ENCODE results near the gene KCTD14.
"Not testable (repeated sequence)": the region's sequence is repeated elsewhere in the genome, so short reads cannot be mapped to it uniquely, and the experiment has no call there.

Gene KCTD14

GRCh38 chr11:78022397-78023396 lies at the start of gene KCTD14:
Gene KCTD14, minus strand, starts transcription at chr11:78023276. Its CDS starts 27 bp downstream, at chr11:78023249.
- DNase-seq = peak; percentile 47 to 68

GRCh38 chr11:78072455-78072854 lies 49.4 kb upstream of the KCTD14 start:
- no peak for DNase-seq

GRCh38 chr11:78071717-78072116 lies 48.6 kb upstream of the KCTD14 start:
- no peak for DNase-seq

GRCh38 chr11:78070621-78071020 lies 47.5 kb upstream of the KCTD14 start:
- DNase-seq = no peak

- DNase-seq = no peak
Observed at GRCh38 chr11:78069465-78069864, 46.4 kb upstream of the KCTD14 start.

GRCh38 chr11:78067704-78068103 lies 44.6 kb upstream of the KCTD14 start:
- DNase-seq = no peak

GRCh38 chr11:78066471-78066870 lies 43.4 kb upstream of the KCTD14 start:
- no peak for DNase-seq

GRCh38 chr11:78065203-78065602 lies 42.1 kb upstream of the KCTD14 start:
- peak in 1 of 2 experiments; percentile 2 for DNase-seq

GRCh38 chr11:78063440-78064181 lies 40.5 kb upstream of the KCTD14 start, which contains the start of gene THRSP:
Gene THRSP, plus strand, starts transcription at chr11:78063861. Its CDS starts 21 bp downstream, at chr11:78063882.
- peak; percentile 74 to 77 for DNase-seq

- no peak for DNase-seq
Observed at GRCh38 chr11:78062671-78063070, 39.6 kb upstream of the KCTD14 start.

- no peak for DNase-seq
Observed at GRCh38 chr11:78061921-78062311, 38.8 kb upstream of the KCTD14 start.

- peak; percentile 31 to 54 for DNase-seq
Observed at GRCh38 chr11:78061088-78061920, 38.2 kb upstream of the KCTD14 start.

- no peak for DNase-seq
Observed at GRCh38 chr11:78060533-78060932, 37.5 kb upstream of the KCTD14 start.

- DNase-seq = not testable (repeated sequence)
Observed at GRCh38 chr11:78059749-78060328, 36.8 kb upstream of the KCTD14 start.

GRCh38 chr11:78057462-78058055 lies 34.5 kb upstream of the KCTD14 start:
- no peak for DNase-seq

- DNase-seq = no peak
Observed at GRCh38 chr11:78056093-78056492, 33.0 kb upstream of the KCTD14 start.

GRCh38 chr11:78054971-78055370 lies 31.9 kb upstream of the KCTD14 start:
- DNase-seq = no peak

GRCh38 chr11:78050964-78051831 lies 28.1 kb upstream of the KCTD14 start:
- no peak for DNase-seq

- DNase-seq = no peak
Observed at GRCh38 chr11:78049348-78049747, 26.3 kb upstream of the KCTD14 start.

GRCh38 chr11:78048561-78048960 lies 25.5 kb upstream of the KCTD14 start:
- DNase-seq = no peak

GRCh38 chr11:78046486-78046854 lies 23.4 kb upstream of the KCTD14 start:
- DNase-seq = no peak

All from cerebellar nuclear complex (tissue), 1 donor.